Muscle of back (tissue), 11 donors: ENCODE data around the gene HOXA13. TPM values are rescaled to one million over a fixed set of nuclear protein-coding genes. Genes with fewer than 3 reads are reported as not detected.
A peak's percentile ranks its signal among the peaks of the same experiment; 100 is the strongest.

Experiments
- DNase-seq, 3 donors: peaks; one replicate each; pipeline versions ENCODE4 v3.0.0 to v3.0.0-alpha.2; 2013
- polyA plus RNA-seq, 10 donors: library from polyadenylated mRNA; unstranded; fragments of 120-200 nt; gene quantifications; one replicate each; pipeline ENCODE4 v1.2.1, GENCODE V29; 2013; ENCODE audit not compliant: insufficient read length in 10 of 10

The HOXA13 gene
- polyA plus RNA-seq, 10 donors = 0.20 to 0.41 TPM; not detected in 8

- DNase-seq = peak; percentile 88 to 97 (median 92)
Observed at GRCh38 chr7:27160546-27161213, 39.2 kb downstream of the HOXA13 start.

- peak in 2 of 3 donors; percentile 32 to 76 for DNase-seq
Observed at GRCh38 chr7:27160145-27160545, 39.7 kb downstream of the HOXA13 start.

DNA sequence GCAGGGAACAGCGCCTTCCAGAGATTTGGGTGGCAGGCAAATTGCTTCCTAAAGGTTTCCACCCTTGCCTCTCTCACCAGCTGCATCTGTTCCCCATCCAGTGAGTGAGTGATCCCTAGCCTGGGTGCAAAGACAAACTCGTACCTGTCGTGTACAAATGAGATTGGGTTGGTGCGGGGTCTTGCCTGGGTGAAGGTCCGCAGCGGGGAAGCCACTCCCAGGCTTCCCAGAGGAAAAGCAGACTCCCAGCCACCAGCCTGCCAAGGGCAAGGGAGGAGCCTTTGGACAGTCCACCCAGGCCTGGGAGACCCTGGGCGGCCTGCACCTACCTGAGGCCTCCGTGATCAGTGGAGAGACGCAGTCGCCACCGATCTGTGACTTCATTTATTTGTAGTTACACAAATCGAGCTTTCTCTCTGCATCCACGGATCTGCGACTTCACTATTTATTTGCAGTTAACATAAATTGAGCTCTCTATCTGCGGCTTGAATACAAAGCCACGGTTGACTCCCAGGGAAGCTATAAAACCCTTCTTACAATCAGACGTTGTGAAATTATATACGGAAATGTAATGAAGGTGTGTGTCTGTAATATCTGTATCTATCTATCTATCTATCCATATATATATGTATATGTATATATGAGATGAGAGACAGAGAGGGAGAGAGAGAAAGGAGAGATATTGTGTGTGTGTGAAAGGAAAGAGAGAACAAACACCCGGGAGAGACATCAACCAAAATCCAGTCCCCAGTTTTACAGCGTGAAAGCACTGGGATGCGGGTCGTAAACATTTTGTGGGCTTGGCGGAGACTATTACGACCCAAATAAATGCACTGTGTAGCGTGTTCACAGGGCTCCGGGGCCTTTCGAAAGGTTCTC, 40.4 kb downstream of the HOXA13 start:
- no peak for DNase-seq

- no peak for DNase-seq
Observed at GRCh38 chr7:27158436-27159265, 41.2 kb downstream of the HOXA13 start.

GRCh38 chr7:27157702-27158431, 42.0 kb downstream of the HOXA13 start:
- DNase-seq = no peak

DNA sequence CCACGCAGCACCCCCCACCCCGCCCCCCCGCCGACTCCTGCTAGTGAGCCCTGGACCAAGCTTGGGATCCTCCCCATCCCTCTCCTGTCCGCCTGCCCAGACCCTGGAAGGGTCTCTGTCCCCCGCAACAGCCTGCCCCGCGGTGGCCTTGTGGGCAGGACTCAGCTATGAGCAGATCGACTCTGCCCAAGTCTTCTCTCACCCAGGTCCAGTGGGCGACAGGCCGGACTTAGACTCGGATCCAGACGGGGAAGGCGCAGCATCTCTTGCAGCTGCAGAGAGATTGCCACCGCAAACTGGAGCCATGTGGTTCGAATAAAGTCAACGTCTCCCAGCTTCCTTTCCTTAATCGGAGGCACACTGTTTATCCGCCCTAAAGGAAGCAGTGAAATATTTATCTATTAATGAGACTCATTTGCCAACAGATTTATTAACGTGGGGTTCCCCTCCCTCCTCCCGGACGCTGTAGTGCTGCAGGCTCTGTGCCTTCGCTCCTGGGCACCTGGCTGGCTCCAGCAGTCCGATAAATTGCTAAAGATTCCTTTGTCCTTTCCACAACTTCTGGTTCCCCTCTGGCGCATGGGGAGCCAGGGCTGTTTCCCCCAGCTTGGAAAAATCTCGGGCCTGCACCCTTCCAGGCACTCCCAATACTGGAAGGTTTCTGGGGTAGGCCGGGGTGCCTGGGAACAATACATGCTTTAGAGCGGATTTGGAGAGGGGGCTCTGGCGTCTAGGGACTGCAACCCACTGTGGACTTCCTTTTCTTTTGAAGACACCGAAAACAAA, 42.8 kb downstream of the HOXA13 start:
- DNase-seq = peak in 1 of 3 donors; percentile 75

DNA sequence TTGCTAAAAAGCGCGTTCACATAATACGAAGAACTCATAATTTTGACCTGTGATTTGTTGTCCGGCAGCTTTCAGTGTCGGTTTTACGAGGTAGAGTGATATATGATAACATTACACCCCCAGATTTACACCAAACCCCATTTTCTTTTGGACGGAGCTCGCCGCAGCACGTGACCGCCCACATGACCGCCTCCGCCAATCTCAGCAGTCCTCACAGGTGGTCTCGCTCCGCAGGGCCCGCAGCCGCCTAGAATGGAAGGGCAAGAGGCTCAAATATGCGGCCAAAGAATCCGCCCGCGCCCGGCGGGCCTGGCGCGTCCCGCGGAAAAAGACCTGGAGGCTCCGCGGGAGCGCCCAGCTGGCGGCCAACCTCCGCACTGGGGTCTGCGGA, 43.4 kb downstream of the HOXA13 start, which contains the start of gene HOXA7:
HOXA7 (minus strand) TSS at position 168 of the 391 bp plus-strand sequence; CDS start at position 38, 130 bp downstream.
- DNase-seq = peak; percentile 83 to 96 (median 85)

DNA sequence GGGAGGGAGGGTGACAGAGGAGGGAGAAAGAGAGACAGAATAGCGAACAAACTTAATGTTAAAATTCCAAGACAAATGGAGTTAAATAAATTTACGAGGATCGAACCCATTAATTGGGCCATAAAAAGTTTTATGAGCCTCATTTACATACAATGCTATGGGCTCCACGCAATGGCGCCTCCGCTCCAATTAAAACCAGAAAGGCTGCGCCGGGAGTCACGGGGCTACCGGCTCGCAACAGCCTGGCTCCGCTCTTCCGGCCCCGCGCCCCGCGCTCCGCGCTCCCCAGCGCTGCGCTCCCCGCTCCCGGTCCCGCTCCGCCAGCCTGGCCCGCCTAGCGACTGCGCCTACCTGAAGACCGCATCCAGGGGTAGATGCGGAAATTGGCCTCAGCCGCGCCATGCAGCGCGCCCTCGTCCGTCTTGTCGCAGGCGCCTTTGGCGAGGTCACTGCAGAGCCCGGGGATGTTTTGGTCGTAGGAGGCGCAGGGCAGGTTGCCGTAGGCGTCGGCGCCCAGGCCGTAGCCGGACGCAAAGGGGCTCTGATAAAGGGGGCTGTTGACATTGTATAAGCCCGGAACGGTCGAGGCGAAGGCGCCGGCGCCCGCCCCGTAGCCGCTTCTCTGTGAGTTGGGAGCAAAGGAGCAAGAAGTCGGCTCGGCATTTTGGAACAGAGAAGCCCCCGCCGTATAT, 43.9 kb downstream of the HOXA13 start:
- DNase-seq = peak in 2 of 3 donors; percentile 46 to 92

GRCh38 chr7:27154901-27155815, 44.7 kb downstream of the HOXA13 start:
- DNase-seq = peak in 1 of 3 donors; percentile 66

- DNase-seq = no peak
Observed at GRCh38 chr7:27154369-27154768, 45.5 kb downstream of the HOXA13 start.

GRCh38 chr7:27153526-27153925, 46.4 kb downstream of the HOXA13 start:
- no peak for DNase-seq

DNA sequence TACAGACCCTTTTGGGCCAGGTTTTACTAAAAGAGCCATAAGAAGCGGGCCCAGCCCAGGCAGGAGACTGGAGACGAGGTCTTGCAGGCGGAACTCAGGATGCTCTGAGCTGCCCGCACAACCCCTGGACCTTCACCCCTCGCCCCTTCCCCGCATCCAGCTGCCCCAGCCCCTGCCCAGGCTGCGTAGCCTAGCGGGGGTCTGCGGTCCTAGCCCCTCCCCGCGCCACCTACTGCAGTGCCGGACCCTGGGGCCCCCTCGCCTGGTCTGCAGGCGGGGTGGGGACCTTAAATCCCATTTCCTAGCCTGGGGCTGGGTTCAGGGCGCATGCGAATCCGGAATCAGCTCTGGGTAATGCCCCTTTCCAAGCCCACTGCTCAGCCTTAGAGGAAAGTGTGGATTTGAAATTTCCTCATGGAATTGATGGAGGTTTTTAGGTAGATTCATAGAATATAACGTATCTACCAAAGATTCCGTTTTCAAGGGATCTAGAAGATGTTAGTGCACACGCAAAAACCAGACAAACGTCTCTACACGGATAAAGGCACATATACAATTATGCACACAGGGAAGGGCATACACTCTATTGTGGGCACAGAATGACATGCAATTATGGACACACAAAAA, 47.0 kb downstream of the HOXA13 start:
- no peak for DNase-seq

DNA sequence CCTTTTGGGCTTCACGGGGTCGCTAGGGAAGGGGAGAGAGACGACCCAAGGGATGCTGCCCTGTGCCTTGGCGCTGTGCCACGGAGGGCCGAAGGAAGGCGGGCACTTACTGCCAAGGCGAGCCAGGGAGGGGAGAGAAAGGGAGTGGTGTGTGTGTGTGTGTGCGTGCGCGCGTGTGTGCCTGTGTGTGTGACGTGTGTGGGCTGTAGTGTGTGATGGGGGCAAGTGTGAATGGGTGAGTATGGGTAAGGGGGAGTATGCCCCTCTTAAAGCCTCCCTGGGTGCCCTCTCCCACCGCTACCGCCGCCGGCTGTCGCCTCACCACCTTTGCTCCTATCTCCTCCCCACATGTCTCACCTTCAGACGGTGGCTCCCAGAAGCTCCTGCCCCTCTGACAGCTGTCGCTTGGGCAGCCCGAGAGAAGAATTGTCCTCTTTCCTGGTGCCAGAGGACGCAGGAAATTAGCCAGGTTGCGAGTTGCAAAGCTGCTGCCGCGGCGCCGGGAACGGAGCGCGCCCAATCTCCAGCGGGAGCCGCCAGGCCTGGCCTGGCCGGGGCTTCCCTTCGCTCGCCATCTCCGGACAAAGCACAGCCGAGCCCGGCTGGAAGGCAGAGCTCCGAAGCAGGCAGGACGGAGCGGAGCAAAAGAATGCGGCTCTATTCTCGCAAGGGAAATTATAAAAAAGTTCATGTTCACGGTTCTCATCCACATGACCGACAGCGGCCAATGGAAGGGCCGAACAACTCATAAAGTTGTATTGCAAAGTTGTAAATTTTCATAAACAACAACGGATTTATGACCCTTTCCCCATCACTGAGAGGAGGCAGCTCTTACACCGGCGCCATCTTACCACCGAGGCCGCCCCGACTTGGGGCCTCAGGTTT, 47.7 kb downstream of the HOXA13 start, which contains the start of gene HOXA3:
HOXA3 (minus strand) TSS at position 653 of the 885 bp plus-strand sequence. CDS start 41,943 bp downstream, outside the sequence.
- peak in 2 of 3 donors; percentile 76 to 94 for DNase-seq

- DNase-seq = no peak
Observed at GRCh38 chr7:27151341-27151930, 48.5 kb downstream of the HOXA13 start.

DNA sequence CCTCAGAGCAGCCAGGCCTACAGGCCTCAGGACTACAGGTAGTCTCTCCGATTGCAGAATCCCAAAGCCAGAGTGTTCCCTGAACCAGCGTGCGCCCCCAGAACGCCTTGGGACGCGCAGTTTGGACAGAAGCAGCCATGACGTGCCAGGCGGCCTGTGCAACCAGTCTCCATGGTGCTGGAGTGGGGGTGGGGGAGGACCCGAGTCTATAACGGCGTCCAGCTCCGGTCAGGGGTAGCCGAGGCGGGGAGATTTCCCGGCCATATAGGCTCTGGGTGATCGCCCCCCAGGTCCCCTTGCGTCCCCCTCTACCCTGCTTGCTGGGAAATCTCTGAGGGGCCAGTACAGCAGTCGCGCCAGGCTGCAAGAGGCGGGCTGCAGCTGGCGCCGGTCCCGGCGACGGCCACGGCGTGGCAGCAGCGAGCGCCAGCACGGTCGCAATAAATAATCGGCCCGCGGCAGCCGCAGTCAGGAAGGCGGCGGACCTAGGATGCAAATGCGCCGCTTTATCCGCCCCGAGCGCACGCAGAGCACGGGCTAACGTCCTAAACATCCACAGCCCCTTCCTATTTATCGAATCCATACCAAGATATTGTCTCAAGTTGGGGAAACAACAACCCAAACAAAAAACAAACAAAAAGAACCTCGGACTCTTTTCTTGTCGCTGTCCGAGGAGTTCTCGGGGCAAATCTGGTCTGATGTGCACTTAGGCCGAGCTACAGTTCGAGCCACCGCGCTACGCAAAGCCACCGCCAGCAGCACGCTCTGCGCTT, 49.1 kb downstream of the HOXA13 start:
- peak; percentile 79 to 95 (median 86) for DNase-seq
